Stimulated activated CD4-positive, alpha-beta T cell treated with anti-CD3 and anti-CD28 coated beads, Interleukin-1b, Interleukin-23, amount 100 ng/mL, for 1 hour (primary cell): ENCODE results near the gene RAB11FIP3.

Experiments used
- DNase-seq, 2 donors: peaks; one replicate each; pipeline ENCODE4 v3.0.0-alpha.2; 2020; ENCODE audit warnings: low read depth in 2 of 2

Gene RAB11FIP3

GRCh38 chr16:530111-530817 is 104.8 kb downstream of the RAB11FIP3 start:
- no peak for DNase-seq

GRCh38 chr16:531494-532125 is 106.2 kb downstream of the RAB11FIP3 start:
- no peak for DNase-seq

- no peak for DNase-seq
Measured at GRCh38 chr16:533391-534123, 108.1 kb downstream of the RAB11FIP3 start.

- DNase-seq = no peak
Measured at GRCh38 chr16:534135-534534, 108.7 kb downstream of the RAB11FIP3 start.

GRCh38 chr16:534856-535445 is 109.5 kb downstream of the RAB11FIP3 start:
- no peak for DNase-seq

GRCh38 chr16:535446-536405 is 110.3 kb downstream of the RAB11FIP3 start:
- DNase-seq = no peak

- DNase-seq = no peak
Measured at GRCh38 chr16:536746-537145, 111.3 kb downstream of the RAB11FIP3 start.

GRCh38 chr16:537415-538335 is 112.2 kb downstream of the RAB11FIP3 start:
- DNase-seq = no peak

GRCh38 chr16:539901-540530 is 114.6 kb downstream of the RAB11FIP3 start:
- DNase-seq = no peak

GRCh38 chr16:540645-541340 is 115.3 kb downstream of the RAB11FIP3 start:
- no peak for DNase-seq

- DNase-seq = no peak
Measured at GRCh38 chr16:543301-544164, 118.1 kb downstream of the RAB11FIP3 start.

- no peak for DNase-seq
Measured at GRCh38 chr16:544517-544916, 119.1 kb downstream of the RAB11FIP3 start.

- DNase-seq = peak in 1 of 2 donors; percentile 16
Measured at GRCh38 chr16:546909-547770, 121.7 kb downstream of the RAB11FIP3 start.

- no peak for DNase-seq
Measured at GRCh38 chr16:548586-548985, 123.1 kb downstream of the RAB11FIP3 start.

GRCh38 chr16:549544-550263 is 124.3 kb downstream of the RAB11FIP3 start:
- DNase-seq = no peak

GRCh38 chr16:551210-551609 is 125.8 kb downstream of the RAB11FIP3 start:
- no peak for DNase-seq
